Endodermal cell (in vitro differentiated cells): ENCODE results near the gene SART1. TPM values are rescaled to one million over a fixed set of nuclear protein-coding genes. Genes with fewer than 3 reads are reported as not detected.

Experiments used
- DNase-seq: peaks from one replicate; pipeline ENCODE4 v3.0.0-alpha.2; 2017
- H3K27ac ChIP-seq: 2 replicates; pipeline ENCODE4 v1.5.1; 2013; ENCODE audit warnings: mild to moderate bottlenecking, low read depth, low read length, moderate library complexity
- H3K27me3 ChIP-seq: 2 replicates; pipeline ENCODE4 v1.6.1; 2013; ENCODE audit warnings: mild to moderate bottlenecking, low read length, moderate library complexity; ENCODE audit not compliant: insufficient read depth, control insufficient read depth, poor library complexity, severe bottlenecking
- H3K36me3 ChIP-seq: 2 replicates; pipeline ENCODE4 v1.7.0; 2013; ENCODE audit warnings: mild to moderate bottlenecking, low read length, moderate library complexity; ENCODE audit not compliant: control insufficient read depth, insufficient read depth
- H3K4me1 ChIP-seq: one replicate; pipeline ENCODE4 v1.7.0; 2013; ENCODE audit warnings: low read length; ENCODE audit not compliant: control insufficient read depth, insufficient read depth
- H3K4me3 ChIP-seq: 2 replicates; pipeline ENCODE4 v1.5.1; 2013; ENCODE audit warnings: mild to moderate bottlenecking, low read length, moderate library complexity
- H3K9ac ChIP-seq: 2 replicates; pipeline ENCODE4 v1.6.1; 2013; ENCODE audit warnings: mild to moderate bottlenecking, low read length, moderate library complexity; ENCODE audit not compliant: poor library complexity, severe bottlenecking; ENCODE audit errors: extremely low read depth
- H3K9me3 ChIP-seq: 2 replicates; pipeline ENCODE4 v1.6.1; 2013; ENCODE audit warnings: mild to moderate bottlenecking, low read length, moderate library complexity; ENCODE audit not compliant: control insufficient read depth
- H3K27ac Mint-ChIP-seq: 2 replicates; pipeline ENCODE4 v1.8.0; 2020; ENCODE audit warnings: mixed read lengths
- H3K27me3 Mint-ChIP-seq: 2 replicates; pipeline ENCODE4 v1.8.0; 2021; ENCODE audit warnings: mild to moderate bottlenecking, mixed read lengths; ENCODE audit not compliant: insufficient read depth
- H3K36me3 Mint-ChIP-seq: 2 replicates; pipeline ENCODE4 v1.8.0; 2020; ENCODE audit warnings: low read depth, mixed read lengths
- H3K4me1 Mint-ChIP-seq: 2 replicates; pipeline ENCODE4 v1.8.0; 2020; ENCODE audit warnings: mixed read lengths
- H3K4me3 Mint-ChIP-seq: 2 replicates; pipeline ENCODE4 v1.8.0; 2020; ENCODE audit warnings: mild to moderate bottlenecking, moderate library complexity, mixed read lengths
- H3K9me3 Mint-ChIP-seq: 2 replicates; pipeline ENCODE4 v1.8.0; 2020; ENCODE audit warnings: mild to moderate bottlenecking, mixed read lengths
- CTCF ChIP-seq: fragments of 200-600 bp; sonication (generic); conservative IDR thresholded peaks from 2 replicates; pipeline ENCODE4 v1.5.0; 2021; ENCODE audit warnings: antibody characterized with exemption, mild to moderate bottlenecking
- WGBS, 2 experiments: methylation state at CpG; one replicate each; pipeline versions ENCODE4 v1.1.5 to v1.1.7; 2013; ENCODE audit warnings: missing lambda C conversion rate in 2 of 2, mixed read lengths in 1 of 2; ENCODE audit not compliant: insufficient coverage in 1 of 2, insufficient read length in 1 of 2; 5-methylcytosine and 5-hydroxymethylcytosine counted together
- total RNA-seq, 2 donors: library from RNA; stranded (reverse); fragmentation: NEBNext Ultra II Directional in 1 of 2; extraction: Animal tissue kit (Norgen Biotek cat#: 25700) in 1 of 2; gene quantifications; 2 replicates in 1 of 2; 3 replicates in 1 of 2; pipeline ENCODE4 v1.2.1, GENCODE V29; 2021

Gene SART1
- total RNA-seq, 2 donors from 2014 or later: 50.6 to 52.0 TPM

GRCh38 chr11:65958774-65959420 lies 2.6 kb upstream of the SART1 start:
- no peaks in the 10 kb centered on the region for H3K9me3 ChIP-seq
- Mint-ChIP-seq H3K36me3 (peaks cover 3% of the 10 kb centered on the region), H3K4me1 (peaks cover 12% of the 10 kb centered on the region), H3K9me3 (no peaks in the 10 kb centered on the region), H3K27ac (no peak overlapping the region), H3K4me3 (no peak overlapping the region), H3K27me3 (no peaks in the 10 kb centered on the region)
- no peak for TF ChIP-seq CTCF
- H3K9ac ChIP-seq: no peak overlapping the region
- WGBS, 2 experiments: 86 to 92% methylated on average over 13 to 17 of the region's 17 CpGs
- H3K4me1 ChIP-seq: peaks cover 4% of the 10 kb centered on the region
- DNase-seq: no peak
- H3K36me3 ChIP-seq: peaks cover 3% of the 10 kb centered on the region
- no peak overlapping the region for H3K4me3 ChIP-seq
- H3K27ac ChIP-seq: no peak overlapping the region
- H3K27me3 ChIP-seq: no peaks in the 10 kb centered on the region

- H3K36me3 ChIP-seq: peaks cover 19% of the 10 kb centered on the region
Measured at GRCh38 chr11:65960824-65961266, 689 bp upstream of the SART1 start.

GRCh38 chr11:65962141-65962564 lies 619 bp downstream of the SART1 start:
- H3K27ac ChIP-seq: no peak overlapping the region

More at GRCh38 chr11:65960824-65961266, 689 bp upstream of the SART1 start:
- Mint-ChIP-seq H3K9me3 (no peaks in the 10 kb centered on the region), H3K36me3 (peaks cover 21% of the 10 kb centered on the region), H3K4me1 (peaks cover 12% of the 10 kb centered on the region), H3K27ac (peak overlapping the region; percentile 95), H3K4me3 (peak overlapping the region; percentile 92), H3K27me3 (no peaks in the 10 kb centered on the region)
- TF ChIP-seq CTCF: no peak
- H3K9ac ChIP-seq: peak overlapping the region; percentile 88
- peaks cover 4% of the 10 kb centered on the region for H3K4me1 ChIP-seq
- H3K4me3 ChIP-seq: peak overlapping the region; percentile 92
- 56 to 67% methylated on average over 9 to 16 of the region's 16 CpGs for WGBS, 2 experiments
- no peak for DNase-seq
- no peaks in the 10 kb centered on the region for H3K9me3 ChIP-seq
- no peaks in the 10 kb centered on the region for H3K27me3 ChIP-seq
- peak overlapping the region; percentile 74 for H3K27ac ChIP-seq

More at GRCh38 chr11:65962141-65962564, 619 bp downstream of the SART1 start:
- Histone ChIP-seq H3K4me1 (peaks cover 4% of the 10 kb centered on the region), H3K36me3 (peaks cover 32% of the 10 kb centered on the region), H3K4me3 (peak overlapping the region; percentile 92), H3K9ac (peak overlapping the region; percentile 88), H3K27me3 (no peaks in the 10 kb centered on the region), H3K9me3 (no peaks in the 10 kb centered on the region)
- Mint-ChIP-seq H3K27me3 (no peaks in the 10 kb centered on the region), H3K9me3 (no peaks in the 10 kb centered on the region), H3K4me1 (peaks cover 12% of the 10 kb centered on the region), H3K36me3 (peaks cover 32% of the 10 kb centered on the region), H3K27ac (peak overlapping the region; percentile 61), H3K4me3 (peak overlapping the region; percentile 92)
- no peak for TF ChIP-seq CTCF
- WGBS, 2 experiments: 10 to 22% methylated on average over 8 to 13 of the region's 13 CpGs
- no peak for DNase-seq
